GM12873 (cell line): ENCODE results near the gene ZDHHC5.

Experiments
- TF ChIP-seq, protein P1 (sequence below): IDR thresholded peaks from 2 replicates; pipeline ENCODE4 v1.5.1; 2012; ENCODE audit warnings: low read depth, mild to moderate bottlenecking, moderate library complexity, low read length, control low read depth; ENCODE audit not compliant: insufficient read depth; ENCODE audit errors: missing control alignments

The ZDHHC5 gene

DNA sequence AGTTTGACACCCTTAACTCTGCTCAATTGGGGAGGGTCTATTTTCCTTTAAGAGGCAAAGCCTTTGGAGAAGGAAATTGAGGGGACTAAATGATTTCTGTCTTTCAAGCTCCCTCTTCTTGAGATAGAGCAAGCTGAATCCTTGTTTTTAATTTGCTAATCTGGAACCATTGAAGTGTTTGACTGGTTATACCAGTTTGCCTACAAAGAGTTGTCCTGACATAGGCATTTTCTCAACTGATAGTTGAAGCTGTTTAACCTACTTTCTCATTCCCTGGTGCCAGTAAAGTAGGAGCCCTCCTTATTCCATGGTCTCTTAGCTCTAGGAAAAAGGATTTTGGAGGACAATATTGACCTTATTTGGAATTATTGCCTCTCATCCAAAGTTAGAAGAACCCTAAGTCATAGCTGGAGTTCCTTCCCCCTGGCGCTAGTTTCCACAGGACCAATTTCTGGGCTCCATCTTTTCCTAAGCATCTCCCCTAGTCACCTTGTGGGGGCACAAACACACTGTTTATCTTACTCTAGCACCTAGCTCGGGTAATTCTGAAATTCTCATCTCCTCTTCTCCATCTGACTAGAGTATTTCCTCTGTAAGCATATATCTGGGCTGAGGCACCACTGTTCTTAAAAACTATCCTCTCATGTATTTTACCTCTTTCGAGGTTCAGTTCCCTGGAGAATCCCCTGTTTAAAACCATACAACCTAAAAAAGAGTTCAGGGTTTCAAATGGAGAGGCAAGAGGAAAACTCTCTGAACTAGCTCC is 7.4 kb downstream of the ZDHHC5 start:
- TF ChIP-seq, protein P1, sequence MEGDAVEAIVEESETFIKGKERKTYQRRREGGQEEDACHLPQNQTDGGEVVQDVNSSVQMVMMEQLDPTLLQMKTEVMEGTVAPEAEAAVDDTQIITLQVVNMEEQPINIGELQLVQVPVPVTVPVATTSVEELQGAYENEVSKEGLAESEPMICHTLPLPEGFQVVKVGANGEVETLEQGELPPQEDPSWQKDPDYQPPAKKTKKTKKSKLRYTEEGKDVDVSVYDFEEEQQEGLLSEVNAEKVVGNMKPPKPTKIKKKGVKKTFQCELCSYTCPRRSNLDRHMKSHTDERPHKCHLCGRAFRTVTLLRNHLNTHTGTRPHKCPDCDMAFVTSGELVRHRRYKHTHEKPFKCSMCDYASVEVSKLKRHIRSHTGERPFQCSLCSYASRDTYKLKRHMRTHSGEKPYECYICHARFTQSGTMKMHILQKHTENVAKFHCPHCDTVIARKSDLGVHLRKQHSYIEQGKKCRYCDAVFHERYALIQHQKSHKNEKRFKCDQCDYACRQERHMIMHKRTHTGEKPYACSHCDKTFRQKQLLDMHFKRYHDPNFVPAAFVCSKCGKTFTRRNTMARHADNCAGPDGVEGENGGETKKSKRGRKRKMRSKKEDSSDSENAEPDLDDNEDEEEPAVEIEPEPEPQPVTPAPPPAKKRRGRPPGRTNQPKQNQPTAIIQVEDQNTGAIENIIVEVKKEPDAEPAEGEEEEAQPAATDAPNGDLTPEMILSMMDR, result no peak

DNA sequence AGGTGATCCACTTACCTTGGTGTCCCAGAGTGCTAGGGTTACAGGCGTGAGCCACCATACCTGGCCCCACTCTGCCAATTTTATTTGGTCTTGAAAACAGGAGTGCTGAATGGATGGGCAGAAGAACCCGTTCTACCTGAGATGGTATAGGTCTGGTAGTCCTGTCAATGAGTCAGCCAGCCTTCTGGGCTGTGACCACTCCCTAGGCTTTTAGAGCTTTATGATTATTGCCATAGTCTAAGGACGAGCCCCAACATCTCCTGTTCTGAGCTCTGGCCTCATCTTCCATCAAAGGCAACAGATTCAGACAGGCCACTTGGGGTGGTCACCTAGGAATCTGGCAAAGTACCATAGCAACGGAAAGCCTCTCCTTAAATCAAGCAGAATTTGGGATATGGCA is 11.5 kb downstream of the ZDHHC5 start:
- TF ChIP-seq, protein P1, result no peak

DNA sequence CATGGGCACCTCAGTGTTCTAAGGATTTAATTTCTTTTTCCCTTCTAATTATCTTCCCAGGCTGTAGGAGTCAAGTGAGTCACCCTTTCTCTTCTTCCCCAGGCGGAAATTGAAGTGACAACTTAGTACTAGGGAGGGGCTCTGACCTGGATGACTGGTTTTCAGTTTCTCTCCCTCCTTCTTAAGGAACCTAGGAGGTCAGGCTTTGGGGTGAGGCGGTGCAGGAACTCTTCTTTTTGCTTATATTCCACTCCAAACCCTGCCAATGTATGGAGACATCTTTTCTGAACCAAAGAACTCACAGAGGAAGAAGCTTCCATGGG is 12.6 kb downstream of the ZDHHC5 start:
- TF ChIP-seq, protein P1, result no peak

DNA sequence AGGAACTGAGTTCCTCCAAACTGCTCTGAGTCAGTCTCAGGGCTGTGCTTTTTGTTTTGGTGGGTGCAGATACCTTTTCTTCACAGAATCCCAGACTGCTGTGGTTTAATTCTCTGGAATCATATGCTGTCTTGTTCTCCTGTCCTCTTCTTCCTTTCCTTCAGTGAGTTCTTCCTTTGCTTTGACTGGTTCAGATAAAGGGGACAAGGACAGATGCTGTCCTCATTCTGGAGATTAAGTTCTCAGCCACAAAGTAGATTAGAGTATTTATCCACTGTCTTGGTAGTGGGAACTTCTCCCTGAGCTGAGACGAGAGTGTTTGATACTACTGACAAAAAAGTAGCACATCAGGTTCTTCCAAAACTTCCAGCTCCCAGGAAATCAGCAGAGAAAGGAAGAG is 13.3 kb downstream of the ZDHHC5 start:
- TF ChIP-seq, protein P1, result no peak

DNA sequence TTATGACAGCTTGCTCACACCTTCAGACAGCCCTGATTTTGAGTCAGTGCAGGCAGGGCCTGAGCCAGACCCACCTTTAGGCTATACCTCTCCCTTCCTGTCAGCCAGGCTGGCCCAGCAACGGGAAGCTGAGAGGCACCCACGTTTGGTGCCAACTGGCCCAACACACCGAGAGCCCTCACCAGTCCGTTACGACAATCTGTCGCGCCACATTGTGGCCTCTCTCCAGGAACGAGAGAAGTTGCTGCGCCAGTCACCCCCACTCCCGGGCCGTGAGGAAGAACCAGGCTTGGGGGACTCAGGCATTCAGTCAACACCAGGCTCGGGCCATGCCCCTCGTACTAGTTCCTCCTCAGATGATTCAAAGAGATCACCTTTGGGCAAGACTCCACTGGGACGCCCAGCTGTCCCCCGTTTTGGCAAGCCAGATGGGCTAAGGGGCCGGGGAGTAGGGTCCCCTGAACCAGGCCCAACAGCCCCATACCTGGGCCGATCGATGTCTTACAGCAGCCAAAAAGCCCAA is 31.0 kb downstream of the ZDHHC5 start:
- TF ChIP-seq, protein P1, result no peak

DNA sequence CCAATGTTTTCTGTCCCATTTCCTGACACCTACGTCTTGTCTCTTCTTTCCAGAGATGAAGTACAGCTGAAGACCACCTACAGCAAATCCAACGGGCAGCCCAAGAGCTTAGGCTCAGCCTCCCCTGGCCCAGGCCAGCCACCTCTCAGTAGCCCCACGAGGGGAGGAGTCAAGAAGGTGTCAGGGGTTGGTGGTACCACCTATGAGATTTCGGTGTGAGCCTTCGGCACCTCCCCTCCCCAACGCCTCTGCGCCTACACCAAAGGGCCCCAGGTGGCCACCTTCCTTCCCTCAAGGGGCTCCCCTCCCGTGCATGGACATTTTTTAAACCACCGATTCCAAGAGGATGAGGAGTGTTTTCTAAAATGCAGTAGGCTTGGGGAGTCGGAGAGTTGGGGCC is 31.9 kb downstream of the ZDHHC5 start:
- TF ChIP-seq, protein P1, result no peak

DNA sequence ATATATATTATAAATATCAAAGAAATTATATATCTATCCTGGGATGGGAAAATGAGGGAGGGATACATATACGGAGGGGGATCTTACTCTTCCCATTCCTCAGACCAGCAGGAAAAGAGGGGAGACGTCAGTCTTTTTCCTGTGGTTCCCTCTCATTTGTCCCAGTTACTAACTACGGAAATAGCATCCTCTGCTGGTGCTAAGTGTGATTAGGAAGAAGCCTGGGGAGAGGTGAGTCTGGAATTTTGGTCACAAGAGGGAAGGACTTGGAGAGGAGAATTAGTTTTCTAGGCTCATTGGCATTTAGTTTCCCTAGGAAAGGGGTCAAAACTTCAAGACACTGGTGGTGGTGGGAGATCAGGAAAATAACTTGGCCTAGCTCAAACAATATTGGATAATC is 32.5 kb downstream of the ZDHHC5 start:
- TF ChIP-seq, protein P1, result no peak

DNA sequence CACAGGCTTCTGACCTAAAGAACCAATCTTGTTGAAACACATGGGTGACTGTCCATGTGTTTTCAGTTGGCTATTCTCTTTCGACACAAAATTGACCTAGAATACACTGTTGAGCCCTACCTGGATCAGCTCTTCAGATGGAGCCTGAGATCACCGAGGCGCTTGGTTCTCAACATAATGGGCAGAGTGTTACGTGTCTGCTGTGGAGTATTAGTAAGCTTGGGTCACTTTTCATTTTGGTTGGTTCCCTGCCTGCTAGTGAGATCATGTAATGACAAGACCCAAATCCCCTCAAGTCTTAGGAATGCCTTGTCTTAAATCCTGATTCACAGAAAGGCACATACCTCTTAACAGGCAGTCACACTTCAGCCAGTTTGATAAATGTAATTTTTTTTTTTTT is 35.4 kb downstream of the ZDHHC5 start:
- TF ChIP-seq, protein P1, result no peak
